Pancreas (tissue), 10 donors: Measurements from ENCODE around the gene PAM16. TPM values are rescaled to one million over a fixed set of nuclear protein-coding genes. Genes with fewer than 3 reads are reported as not detected.

Experiments
- ATAC-seq, 4 donors: fragments of 200-7000 bp; cut with Tn5 transposase; one replicate each; pipeline versions ENCODE4 v1.8.0 to v1.9.1; 2020; ENCODE audit warnings: mild to moderate bottlenecking in 4 of 4, moderate library complexity in 4 of 4
- DNase-seq, 6 donors: peaks; one replicate each; pipeline ENCODE4 v3.0.0-alpha.2; 2020
- FAIRE-seq: peaks from 2 replicates; lab custom pipeline; 2012; peaks lifted over from hg19 to GRCh38; lab: Jason Lieb, UNC
- H3K27ac ChIP-seq, 4 donors: fragments of 200-600 bp; sonication (generic); 1 replicate in 3 of 4; 2 replicates in 1 of 4; pipeline versions ENCODE4 v1.5.0 to v1.8.0; 2020
- H3K27me3 ChIP-seq, 4 donors: fragments of 200-600 bp; one replicate each; pipeline ENCODE4 v1.8.0; 2021
- H3K36me3 ChIP-seq, 3 donors: fragments of 200-600 bp; sonication (generic) in 1 of 3; one replicate each; pipeline versions ENCODE4 v1.5.0 to v1.8.0; 2020 to 2021
- H3K4me1 ChIP-seq, 3 donors: fragments of 200-600 bp; one replicate each; pipeline ENCODE4 v1.8.0; 2021
- H3K4me3 ChIP-seq, 4 donors: fragments of 200-600 bp; sonication (generic) in 2 of 4; one replicate each; pipeline versions ENCODE4 v1.5.0 to v1.8.0; 2020 to 2021
- H3K9me3 ChIP-seq, 4 donors: fragments of 200-600 bp; one replicate each; pipeline ENCODE4 v1.8.0; 2021
- WGBS, 2 donors: extraction: QIAGEN DNeasy Blood & Tissue Kit; methylation state at CpG; one replicate each; pipeline ENCODE4 v1.1.7; 2013; 5-methylcytosine and 5-hydroxymethylcytosine counted together
- intact Hi-C, 3 donors: fragments of 100-400 bp; cut with DNase I; formaldehyde crosslinking; loops; one replicate each; pipeline versions ENCODE4 v1.11.1 to v1.14.2; 2022
- polyA plus RNA-seq, 2 donors: library from polyadenylated mRNA; stranded (reverse); fragments of 200-250 nt; gene quantifications; one replicate each; pipeline ENCODE4 v1.2.3, GENCODE V29; 2013
- total RNA-seq, 6 donors: library from RNA; stranded (reverse); fragmentation: NEBNext Ultra II Directional in 4 of 6; extraction: Animal tissue kit (Norgen Biotek cat#: 25700) in 4 of 6; gene quantifications; one replicate each; pipeline versions ENCODE4 v1.2.1 to v1.2.4, GENCODE V29; 2021 to 2023
- TF ChIP-seq, protein P1 (sequence below), 4 donors: fragments of 200-600 bp; sonication (generic) in 3 of 4; IDR thresholded peaks; one replicate each; pipeline versions ENCODE4 v1.5.0 to v1.8.0; 2021; ENCODE audit warnings: antibody characterized with exemption in 4 of 4
- donor health status: healthy with polysubstance abuse.
- donor health status: DM: no; HTN: no; CAD: no; lungs with moderate emphysema.
- donor health status: DM: no; HTN: no; CAD: no.
- donor health status: control.
- donor health status: control.
- donor health status: Bipolar disorder and iron deficiency.
- donor health status: DM: yes; HTN: yes; CAD: no.
- donor health status: DM: no; HTN: no; CAD: no.
- donor health status: DM: no; HTN: no; CAD: no.
- donor health status: DM: yes; HTN: yes; CAD: no.

The PAM16 gene
- total and polyA plus RNA-seq, 8 donors: 12.2 to 106 (median 27.2) TPM

DNA sequence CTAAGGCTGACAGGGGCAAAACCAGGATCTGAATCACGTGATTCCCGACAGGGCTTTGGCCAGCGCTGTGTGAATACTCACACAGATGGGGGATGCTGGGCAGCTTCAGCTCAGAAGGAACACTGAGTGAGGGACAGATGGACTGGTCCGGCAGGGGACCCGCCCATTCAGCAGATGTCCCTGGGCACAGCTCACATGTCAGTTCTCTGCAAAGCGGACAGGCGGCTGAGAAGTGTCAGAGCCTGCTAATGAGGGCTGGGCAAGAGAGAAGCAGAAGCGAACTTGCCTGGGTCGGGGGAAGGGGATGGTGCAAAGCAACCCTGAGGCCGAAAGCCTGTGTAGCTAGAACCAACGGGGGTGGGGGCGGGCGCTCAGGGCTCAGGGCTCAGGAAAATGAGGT is 47.1 kb downstream of the PAM16 start:
- no peaks in the 10 kb centered on the region for H3K9me3 ChIP-seq
- no peak for FAIRE-seq
- peaks cover 0 to 4% (median 0%) of the 10 kb centered on the region in 3 donors for H3K4me1 ChIP-seq
- DNase-seq: no peak
- H3K27me3 ChIP-seq: no peaks in the 10 kb centered on the region
- WGBS, 2 donors: 81 to 84% methylated on average over 13 of the region's 13 CpGs
- H3K4me3 ChIP-seq: no peak overlapping the region
- ATAC-seq: no peak
- H3K36me3 ChIP-seq: no peaks in the 10 kb centered on the region
- no peak overlapping the region for H3K27ac ChIP-seq
- TF ChIP-seq, protein P1, sequence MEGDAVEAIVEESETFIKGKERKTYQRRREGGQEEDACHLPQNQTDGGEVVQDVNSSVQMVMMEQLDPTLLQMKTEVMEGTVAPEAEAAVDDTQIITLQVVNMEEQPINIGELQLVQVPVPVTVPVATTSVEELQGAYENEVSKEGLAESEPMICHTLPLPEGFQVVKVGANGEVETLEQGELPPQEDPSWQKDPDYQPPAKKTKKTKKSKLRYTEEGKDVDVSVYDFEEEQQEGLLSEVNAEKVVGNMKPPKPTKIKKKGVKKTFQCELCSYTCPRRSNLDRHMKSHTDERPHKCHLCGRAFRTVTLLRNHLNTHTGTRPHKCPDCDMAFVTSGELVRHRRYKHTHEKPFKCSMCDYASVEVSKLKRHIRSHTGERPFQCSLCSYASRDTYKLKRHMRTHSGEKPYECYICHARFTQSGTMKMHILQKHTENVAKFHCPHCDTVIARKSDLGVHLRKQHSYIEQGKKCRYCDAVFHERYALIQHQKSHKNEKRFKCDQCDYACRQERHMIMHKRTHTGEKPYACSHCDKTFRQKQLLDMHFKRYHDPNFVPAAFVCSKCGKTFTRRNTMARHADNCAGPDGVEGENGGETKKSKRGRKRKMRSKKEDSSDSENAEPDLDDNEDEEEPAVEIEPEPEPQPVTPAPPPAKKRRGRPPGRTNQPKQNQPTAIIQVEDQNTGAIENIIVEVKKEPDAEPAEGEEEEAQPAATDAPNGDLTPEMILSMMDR (IDR thresholded peaks at IDR 0.05): no peak
- intact Hi-C loops: no loop called here

DNA sequence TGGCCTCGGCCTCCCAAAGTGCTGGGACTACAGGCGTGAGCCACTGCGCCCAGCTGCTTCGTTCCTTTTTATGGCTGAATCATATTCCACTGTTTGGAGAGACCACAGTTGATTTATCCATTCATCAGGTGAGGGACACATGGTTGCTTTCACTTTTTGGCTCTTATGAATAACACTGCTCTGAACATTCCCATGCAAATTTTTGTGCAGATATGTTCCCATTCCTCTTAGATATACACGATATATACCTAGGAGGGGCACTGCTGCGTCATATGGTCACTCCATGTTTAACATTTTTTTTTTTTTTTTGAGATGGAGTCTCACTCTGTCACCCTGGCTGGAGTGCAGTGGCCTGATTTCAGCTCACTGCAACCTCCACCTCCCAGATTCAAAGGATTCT is 49.2 kb downstream of the PAM16 start:
- TF ChIP-seq, protein P1 (IDR thresholded peaks at IDR 0.05): no peak
- DNase-seq (no peak), FAIRE-seq (no peak), ATAC-seq (no peak)
- Histone ChIP-seq H3K9me3 (no peaks in the 10 kb centered on the region), H3K4me1 (no peaks in the 10 kb centered on the region), H3K27me3 (no peaks in the 10 kb centered on the region), H3K36me3 (no peaks in the 10 kb centered on the region), H3K27ac (no peak overlapping the region), H3K4me3 (no peak overlapping the region)
- intact Hi-C loops: no loop called here
- WGBS, 2 donors: 93 to 96% methylated on average over 6 of the region's 6 CpGs

DNA sequence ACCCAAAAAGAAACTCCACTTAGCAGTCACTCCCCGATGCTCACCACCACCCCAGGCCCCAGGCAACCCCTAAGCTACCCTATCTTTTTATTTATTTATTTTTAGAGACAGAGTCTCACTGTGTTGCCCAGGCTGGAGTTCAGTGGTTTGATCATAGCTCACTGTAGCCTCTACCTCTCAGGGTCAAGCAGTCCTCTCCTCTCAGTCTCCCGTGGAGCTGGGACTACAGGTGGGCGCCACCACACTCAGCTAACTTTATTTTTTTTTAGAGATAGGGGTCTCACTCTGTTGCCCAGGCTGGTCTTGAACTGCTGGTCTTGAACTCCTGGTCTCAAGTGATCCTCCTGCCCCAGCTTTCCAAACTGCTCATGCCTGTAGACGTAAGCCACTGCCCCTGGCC is 49.9 kb downstream of the PAM16 start:
- DNase-seq: no peak
- ATAC-seq: no peak
- WGBS, 2 donors: 96 to 99% methylated on average over 4 of the region's 4 CpGs
- H3K4me1 ChIP-seq: no peaks in the 10 kb centered on the region
- H3K4me3 ChIP-seq: no peak overlapping the region
- H3K27ac ChIP-seq: no peak overlapping the region
- TF ChIP-seq, protein P1 (IDR thresholded peaks at IDR 0.05): no peak
- H3K9me3 ChIP-seq: no peaks in the 10 kb centered on the region
- H3K27me3 ChIP-seq: no peaks in the 10 kb centered on the region
- intact Hi-C loops: no loop called here
- H3K36me3 ChIP-seq: no peaks in the 10 kb centered on the region
- FAIRE-seq: no peak

DNA sequence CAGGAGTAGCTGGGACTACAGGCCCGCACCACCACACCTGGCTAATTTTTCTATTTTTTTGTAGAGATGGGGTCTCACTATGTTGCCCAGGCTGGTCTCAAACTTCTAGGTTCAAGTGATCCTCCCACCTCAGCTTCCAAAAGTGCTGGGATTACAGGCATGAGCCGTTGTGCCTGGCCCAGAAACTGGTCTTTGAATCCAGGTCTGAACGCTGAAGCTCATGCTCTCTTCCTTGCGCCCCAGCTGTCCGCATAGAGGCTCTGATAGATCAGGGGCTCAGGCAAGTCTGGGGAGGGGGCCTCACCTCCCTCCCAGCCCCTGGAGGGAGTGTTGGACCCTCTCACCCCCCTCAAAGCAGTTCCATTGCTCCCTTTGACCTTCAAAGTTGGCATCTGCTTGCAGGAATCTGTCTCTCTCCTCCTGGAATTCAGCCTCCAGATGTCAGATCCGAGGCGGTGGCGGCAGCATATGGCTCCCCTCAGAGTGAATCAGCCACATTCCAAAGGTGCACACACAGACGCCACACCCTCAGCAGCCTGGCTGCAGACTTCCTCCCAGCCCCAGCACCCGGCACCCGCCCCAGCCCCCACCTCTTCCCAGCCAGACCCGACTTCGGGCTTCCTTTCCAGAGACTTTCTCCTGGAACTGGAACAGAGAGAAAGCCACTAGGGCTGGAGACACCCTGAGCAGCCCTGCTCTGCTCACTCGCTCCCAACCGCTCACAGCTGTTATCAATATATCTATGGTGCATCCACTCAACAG is 52.2 kb downstream of the PAM16 start:
- intact Hi-C loops: no loop called here
- TF ChIP-seq, protein P1 (IDR thresholded peaks at IDR 0.05): no peak
- Histone ChIP-seq H3K27me3 (no peaks in the 10 kb centered on the region), H3K27ac (peak overlapping the region in 2 of 4 donors; percentile 33 to 55), H3K4me3 (no peak overlapping the region), H3K36me3 (no peaks in the 10 kb centered on the region), H3K9me3 (no peaks in the 10 kb centered on the region), H3K4me1 (no peaks in the 10 kb centered on the region)
- FAIRE-seq: no peak
- 57 to 58% methylated on average over 15 of the region's 15 CpGs for WGBS, 2 donors
- peak; percentile 78 to 92 (median 86) for ATAC-seq
- peak in 4 of 6 donors; percentile 33 to 57 (median 48) for DNase-seq

DNA sequence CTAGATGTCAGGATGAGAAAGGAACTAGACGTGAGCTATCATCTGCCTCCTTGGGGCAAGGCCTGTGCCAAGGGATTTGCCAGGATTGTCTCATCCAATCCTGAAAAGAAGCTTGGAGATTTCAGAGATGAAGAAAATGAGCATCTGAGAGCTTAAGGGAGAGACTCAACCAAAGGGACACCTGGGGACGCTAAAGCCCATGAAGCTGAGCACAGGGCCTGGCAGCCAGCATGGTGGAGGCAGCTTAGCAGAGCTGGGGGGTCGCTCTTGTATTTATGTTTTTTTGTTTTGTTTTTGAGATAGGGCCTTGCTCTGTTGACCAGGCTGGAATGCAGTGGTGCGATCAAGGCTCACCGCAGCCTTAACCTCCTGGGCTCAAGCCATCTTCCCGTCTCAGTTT is 53.6 kb downstream of the PAM16 start:
- H3K9me3 ChIP-seq: no peaks in the 10 kb centered on the region
- no peaks in the 10 kb centered on the region for H3K36me3 ChIP-seq
- WGBS, 2 donors: 84 to 91% methylated on average over 6 of the region's 6 CpGs
- H3K4me3 ChIP-seq: no peak overlapping the region
- DNase-seq (no peak), FAIRE-seq (no peak), ATAC-seq (no peak)
- intact Hi-C loops: no loop called here
- TF ChIP-seq, protein P1 (IDR thresholded peaks at IDR 0.05): no peak
- no peak overlapping the region for H3K27ac ChIP-seq
- no peaks in the 10 kb centered on the region for H3K27me3 ChIP-seq
- no peaks in the 10 kb centered on the region for H3K4me1 ChIP-seq
